Heart left ventricle (tissue), 13 donors: ENCODE results near the gene DAPK2.

Experiments used
- CTCF ChIP-seq, 12 donors: fragments of 200-600 bp; sonication (generic) in 4 of 12; IDR thresholded peaks; one replicate each; pipeline versions ENCODE4 v1.5.0 to v1.8.0; 2018 to 2022; ENCODE audit warnings: antibody characterized with exemption in 12 of 12, mild to moderate bottlenecking in 5 of 12
- POLR2A ChIP-seq, 2 donors: fragments of 450-650 bp; IDR thresholded peaks; one replicate each; pipeline ENCODE4 v1.6.1; 2017; ENCODE audit warnings: antibody characterized with exemption in 2 of 2, mild to moderate bottlenecking in 2 of 2, moderate library complexity in 2 of 2
- donor health status: ischemic (EF 13 %, LVEDD 7.1; RV severe dilation, severe dysfunction).
- donor health status: DM: no; HTN: yes; CAD: no.
- donor health status: DM: no; HTN: no; CAD: no.
- donor health status: ischemic (EF 25% LVEDD 6.9; RV normal size, moderate dysfunction).
- donor health status: ischemic (EF 25% LVEDD 5.7; RV mildly dilated, moderate dysfunction).
- donor health status: ischemic (EF 35%, LVEDD 5.7; RV mildly dilated, moderate dysfunction).
- donor health status: nonischemic (EF 11% LVEDD 7.7; RV severe dilation, severe dysfunction).
- donor health status: DM: yes; HTN: yes; CAD: no.
- donor health status: PGD.
- donor health status: ischemic (EF 29% LVEDD 5.4; RV normal size, mild dysfunction).
- donor health status: nonischemic (EF 23%, LVEDD 6.1; RV moderate dilation, normal function).

GRCh38 chr15:63857461-63857856 is 188.8 kb downstream of the DAPK2 start:
- TF ChIP-seq CTCF (IDR thresholded peaks at IDR 0.05) (no peak), POLR2A (IDR thresholded peaks at IDR 0.05) (no peak)
